Myocyte (in vitro differentiated cells): ENCODE data around the gene MPPED2. TPM values are rescaled to one million over a fixed set of nuclear protein-coding genes. Genes with fewer than 3 reads are reported as not detected.

Experiments used
- DNase-seq: peaks from one replicate; pipeline ENCODE4 v3.0.0-alpha.2; 2012; ENCODE audit warnings: low read depth
- polyA plus RNA-seq: library from polyadenylated mRNA; unstranded; fragments of >200 nt; gene quantifications from one replicate; pipeline ENCODE4 v1.2.1, GENCODE V29; 2012; ENCODE audit warnings: missing spikeins
- total RNA-seq: library from RNA; depleted of rRNA; stranded (reverse); fragments of >200 nt; gene quantifications from 2 replicates; pipeline ENCODE4 v1.2.3, GENCODE V29; 2014

The MPPED2 gene, protein sequence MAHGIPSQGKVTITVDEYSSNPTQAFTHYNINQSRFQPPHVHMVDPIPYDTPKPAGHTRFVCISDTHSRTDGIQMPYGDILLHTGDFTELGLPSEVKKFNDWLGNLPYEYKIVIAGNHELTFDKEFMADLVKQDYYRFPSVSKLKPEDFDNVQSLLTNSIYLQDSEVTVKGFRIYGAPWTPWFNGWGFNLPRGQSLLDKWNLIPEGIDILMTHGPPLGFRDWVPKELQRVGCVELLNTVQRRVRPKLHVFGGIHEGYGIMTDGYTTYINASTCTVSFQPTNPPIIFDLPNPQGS
- 0.16 and 0.51 TPM in 2 replicates for total RNA-seq
- 1.00 TPM for polyA plus RNA-seq

DNA sequence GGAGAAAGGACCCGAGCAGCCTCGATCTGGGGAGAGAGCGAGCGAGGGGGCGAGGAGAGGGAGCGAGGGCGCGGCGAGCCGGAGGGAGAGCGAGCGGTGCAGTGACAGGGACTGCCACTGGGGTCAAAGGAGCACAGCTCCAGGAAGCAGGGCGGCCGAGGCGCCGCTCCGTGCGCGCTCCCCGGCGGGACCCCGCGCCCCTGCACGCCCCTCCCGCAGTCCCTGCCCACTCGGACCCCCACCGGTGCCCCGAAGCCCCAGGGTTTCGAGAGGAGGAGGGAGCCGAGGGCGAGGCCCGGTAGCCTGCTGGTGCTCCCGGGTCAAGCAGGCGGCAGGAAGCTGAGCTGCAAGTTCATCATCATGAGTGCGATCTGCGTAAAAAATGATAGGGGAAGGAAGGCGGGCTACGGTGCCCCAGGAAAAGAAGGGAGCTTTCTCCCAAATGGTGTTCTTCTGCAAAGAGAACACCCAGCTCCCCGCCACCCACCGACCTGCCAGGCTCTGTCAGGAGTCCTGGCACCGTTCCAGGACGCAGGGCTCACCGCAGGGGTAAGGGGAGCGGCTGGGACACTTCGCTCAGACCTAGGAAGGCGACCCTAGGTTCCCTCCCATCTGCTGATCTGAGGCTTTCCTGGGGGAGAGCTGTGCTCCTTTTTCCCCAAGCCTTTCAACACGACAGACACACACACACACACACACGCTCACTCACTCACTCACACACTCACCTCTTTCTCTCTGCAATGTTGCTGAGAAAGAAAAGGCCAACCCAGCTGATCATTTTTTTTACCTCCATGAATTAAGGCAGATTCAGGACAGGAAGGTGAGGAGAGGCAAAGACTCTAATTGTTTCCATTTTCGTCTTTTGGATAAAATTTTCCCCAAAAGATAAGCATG lies at the start of gene MPPED2:
Gene MPPED2 (minus strand): TSS at position 103 of the 894 bp plus-strand sequence. CDS start 5,980 bp downstream, outside the sequence.
- DNase-seq: peak; percentile 32

DNA sequence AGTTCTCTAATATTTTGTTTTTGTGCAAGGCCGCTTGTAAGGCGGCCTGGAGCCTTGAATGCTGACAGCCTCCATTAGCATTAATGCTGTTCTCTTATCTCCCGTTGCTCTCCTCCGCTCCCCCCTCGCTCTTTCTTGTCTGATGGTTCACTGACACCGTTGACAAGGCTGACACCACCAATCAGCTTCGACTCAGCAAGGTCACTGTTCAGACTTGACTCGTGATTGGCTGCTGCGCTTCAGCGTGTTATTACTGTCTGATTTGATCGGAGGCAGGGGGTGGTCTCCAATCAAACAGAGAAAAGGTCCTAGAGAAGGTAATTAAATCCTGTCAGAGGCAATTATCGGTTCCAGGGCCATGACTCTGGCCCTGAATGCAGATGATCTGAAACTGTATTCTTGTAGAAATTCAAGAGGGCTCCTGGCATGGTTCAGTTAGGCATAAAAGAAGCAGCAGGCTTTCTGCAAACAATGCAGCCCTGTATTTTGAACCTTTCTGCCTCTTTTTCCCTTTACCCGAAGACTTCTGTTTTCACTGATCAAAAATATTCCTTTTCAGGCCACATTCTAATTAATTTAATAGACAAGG lies 49.3 kb upstream of the MPPED2 start:
- peak; percentile 21 for DNase-seq

DNA sequence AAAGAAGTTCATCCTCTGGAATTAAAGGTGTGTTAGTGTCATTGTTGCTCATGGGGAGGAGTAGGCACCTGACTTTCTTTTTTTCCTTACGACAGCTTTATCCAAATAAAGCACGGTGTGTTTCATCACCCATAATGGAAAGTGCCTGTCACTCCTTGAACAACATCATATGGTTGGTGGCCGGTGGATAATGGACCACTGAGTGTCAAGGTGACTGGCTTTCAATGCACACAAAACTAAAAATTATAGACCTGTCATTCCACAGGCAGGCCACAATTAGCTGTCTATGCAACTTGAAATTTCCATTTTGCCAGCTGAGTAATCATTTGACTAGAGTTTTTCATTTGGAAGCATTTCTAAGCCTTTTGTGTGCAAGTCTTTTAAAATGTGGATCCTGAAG lies 45.0 kb upstream of the MPPED2 start:
- DNase-seq: no peak

DNA sequence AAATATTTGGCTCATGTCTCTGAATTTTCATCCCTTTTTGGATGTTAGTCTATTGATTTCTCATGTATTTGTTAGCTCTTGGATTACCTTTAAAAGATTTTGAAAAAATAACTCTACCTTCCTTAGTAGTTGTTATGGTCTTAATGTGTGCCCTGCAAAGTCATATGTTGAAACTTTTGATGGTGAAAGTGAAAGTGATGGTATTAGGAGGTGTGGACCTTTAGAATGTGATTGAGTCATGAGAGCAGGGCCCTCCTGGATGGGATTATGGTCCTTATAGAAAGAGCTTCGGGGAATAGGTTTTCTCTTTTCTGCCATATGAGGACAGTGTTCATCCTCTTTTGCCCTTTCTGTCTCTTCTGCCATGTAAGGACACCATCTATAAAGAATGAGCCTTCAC lies 33.6 kb upstream of the MPPED2 start:
- no peak for DNase-seq

DNA sequence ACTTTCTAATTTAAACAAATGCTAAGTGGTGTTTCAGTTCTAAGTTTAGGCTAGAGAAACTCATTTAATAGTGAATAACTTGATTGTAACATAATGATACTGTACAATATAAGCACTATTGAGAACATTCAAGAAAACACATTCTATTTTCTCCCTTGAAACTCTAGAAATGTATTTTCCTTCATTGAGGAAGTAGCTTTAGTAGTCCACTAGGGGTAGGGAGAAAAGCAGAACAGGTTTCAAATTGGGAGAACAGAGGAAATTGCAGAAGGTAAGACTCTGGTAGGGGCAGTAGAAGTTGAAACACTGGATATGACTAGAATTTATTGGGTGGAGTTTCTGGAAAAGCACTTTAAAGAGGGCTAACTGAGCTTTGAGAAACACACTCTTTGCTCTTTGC lies 31.6 kb upstream of the MPPED2 start:
- DNase-seq: no peak

DNA sequence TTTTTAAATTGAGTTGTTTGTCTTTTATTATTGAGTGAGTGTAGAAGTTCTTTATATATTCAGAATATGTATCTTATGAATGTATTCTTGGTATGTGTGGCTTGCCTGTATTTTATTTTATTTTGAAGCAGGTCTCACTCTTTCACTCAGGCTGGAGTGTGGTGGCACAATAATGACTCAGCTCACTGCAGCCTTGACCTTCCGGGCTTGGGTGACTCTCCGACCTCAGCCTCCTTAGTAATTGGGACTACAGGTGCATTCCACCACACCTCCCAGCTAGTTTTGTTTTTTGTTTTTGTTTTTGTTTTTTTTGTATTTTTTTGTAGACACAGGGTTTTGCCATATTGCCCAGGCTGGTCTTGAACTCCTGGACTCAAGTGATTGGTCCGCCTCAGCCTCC lies 24.5 kb upstream of the MPPED2 start:
- no peak for DNase-seq

DNA sequence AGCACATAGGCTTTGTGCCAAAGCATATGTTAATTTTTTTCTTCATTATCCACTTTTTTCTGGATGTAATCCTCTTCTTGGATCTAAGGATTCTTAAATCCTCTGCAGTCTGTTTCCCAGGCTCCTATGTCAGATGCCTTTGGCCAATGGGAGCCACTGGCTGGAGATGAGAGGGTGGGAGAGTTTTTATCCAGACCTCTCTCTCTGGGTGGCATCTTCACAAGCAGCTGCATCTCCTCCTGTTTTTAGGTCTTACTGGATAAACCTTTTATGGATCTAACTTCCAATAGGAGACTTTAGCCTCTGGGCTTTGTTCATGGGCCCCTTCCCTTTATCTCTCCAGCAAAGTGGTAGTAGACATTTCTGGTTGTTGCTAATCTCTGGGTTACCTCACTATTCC lies 22.4 kb upstream of the MPPED2 start:
- DNase-seq: no peak

DNA sequence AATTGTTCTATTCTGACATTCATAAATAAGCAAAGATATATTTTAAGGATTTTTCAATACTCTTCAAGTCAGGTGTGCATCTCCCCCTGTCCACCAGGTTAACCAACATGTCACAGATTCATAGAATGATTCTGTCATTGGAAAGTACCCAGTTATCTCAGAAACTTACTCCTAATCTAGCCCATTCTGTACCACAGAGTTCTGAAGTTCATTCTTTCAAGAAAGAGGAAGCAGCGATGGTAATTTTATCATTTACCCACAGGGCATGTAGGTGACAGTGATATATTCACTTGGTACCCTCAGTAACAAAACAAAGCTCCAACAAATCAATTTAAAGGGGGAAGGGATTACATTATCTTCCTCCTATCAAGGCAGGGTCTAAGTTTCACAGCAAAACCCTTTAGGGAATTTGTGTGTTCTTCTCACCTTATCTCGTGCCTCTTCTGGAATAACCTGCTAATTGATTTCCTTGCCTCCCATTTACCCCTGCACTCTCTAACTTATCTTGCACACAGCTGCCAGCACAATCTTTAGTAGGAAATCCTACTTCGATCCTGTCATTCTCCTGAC lies 19.0 kb upstream of the MPPED2 start:
- no peak for DNase-seq

DNA sequence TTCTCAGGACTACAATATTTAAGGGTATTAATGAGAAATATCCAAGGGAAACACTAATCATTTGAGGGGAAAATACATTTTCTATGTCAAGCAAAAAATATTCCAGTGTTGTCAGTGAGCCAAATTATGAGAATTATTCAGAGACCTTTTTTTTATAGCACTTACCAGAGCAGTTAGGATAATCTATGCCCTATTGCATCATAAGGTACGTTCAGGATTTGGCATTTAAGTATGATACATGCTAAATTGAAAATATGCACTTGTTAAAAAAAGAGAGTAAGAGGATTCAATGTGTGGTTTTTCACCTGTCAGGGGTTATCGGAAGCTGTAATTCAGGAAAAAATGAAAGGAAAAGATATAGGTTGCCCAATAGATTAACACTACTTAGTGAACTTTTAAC lies 17.2 kb upstream of the MPPED2 start:
- no peak for DNase-seq

DNA sequence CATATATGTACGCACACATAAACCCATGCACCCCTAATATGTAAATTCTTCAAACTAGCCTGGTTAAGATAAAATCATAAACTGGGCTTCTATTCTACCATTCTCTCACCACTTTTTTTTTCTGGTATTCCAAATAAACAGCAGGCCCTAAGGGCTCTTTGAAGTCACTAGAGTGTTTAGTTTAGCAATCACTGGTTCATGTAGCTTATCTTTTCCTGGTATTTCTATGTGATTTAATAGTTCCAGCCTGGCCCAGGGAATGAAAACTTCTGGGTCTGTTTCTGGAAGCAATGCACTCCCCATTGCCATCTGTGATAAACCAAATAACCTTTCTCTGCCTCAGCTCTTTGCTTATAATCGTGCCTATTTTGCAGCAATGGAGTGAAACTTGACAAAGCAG lies 10.7 kb upstream of the MPPED2 start:
- no peak for DNase-seq

DNA sequence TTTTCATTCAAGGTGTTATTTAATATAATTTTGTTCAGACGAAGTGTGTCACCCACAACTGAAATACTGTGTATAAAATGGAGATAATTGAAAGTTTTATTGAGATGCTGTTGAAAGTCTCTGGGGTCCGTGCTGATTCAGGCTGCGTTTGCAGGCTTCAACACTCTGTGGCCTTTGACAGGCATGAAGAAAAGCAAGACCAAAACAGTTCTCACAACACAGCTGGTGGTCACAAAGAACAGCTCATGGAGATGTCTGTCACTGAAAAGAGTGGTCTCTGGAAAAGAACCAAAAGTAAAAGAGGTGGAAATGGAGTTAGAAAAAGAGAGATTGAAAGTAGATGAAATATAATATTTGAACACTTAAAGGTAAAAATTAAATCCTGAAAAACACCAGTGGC lies 9.8 kb upstream of the MPPED2 start:
- no peak for DNase-seq

DNA sequence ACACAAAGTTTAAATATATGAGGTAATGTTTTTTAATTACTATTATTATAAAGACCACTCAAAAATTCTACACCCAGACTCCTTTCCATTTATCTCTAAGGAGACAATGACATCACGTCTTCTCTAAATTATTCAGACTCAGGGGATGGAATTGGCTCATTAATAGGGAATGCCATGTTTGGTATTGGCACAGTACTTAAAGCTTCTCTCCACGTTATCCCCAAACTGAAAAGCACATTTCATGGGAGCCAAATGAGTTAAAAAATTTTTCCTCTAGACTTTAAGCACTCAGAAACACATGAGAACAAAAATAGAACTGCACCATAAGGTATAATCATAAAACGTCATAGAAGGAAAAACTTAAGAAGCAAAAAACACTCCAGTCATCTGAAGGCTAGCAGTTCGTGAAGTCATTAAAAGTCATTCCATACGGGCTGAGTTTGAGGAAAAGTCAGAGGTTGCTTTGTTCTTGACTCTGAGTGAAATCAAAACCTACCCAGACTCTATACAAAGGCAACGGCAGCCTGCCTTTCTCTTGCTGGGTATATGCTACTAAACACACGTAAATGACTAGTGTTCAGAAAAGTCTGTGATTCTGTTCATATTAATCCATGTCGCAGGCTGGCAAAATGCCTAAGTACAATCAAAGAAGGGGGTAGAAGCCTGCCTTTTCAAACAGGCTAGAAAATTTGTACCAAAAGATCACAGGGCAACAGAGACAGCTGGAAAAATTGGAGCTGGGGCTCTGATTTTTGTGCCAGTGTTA lies 8.7 kb upstream of the MPPED2 start:
- no peak for DNase-seq

DNA sequence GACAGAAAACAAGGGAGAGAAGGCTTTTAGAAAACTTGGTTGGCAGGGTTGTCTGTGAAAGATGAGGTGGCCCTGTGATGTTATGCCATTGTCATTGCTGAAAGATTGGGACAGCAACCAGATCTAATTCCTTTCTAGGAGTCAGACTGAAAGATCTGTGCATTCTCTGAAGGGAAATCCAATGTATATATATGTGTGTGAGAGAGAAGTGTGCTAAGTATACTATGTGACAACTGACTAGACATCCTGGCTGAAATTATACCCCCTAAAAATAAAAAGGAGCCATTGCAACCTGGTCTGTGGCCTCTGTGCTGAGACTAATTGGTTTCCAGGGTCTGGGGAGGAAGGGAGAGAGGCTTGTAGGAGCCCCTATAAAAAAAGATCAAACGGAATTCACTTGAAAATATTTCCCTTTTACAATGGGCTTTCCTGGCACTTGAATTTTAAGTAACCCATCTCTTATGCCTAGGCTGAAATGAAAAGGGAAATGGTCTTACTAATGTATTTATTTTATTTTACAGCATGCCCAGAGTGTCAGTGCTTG lies 1.2 kb upstream of the MPPED2 start:
- no peak for DNase-seq

DNA sequence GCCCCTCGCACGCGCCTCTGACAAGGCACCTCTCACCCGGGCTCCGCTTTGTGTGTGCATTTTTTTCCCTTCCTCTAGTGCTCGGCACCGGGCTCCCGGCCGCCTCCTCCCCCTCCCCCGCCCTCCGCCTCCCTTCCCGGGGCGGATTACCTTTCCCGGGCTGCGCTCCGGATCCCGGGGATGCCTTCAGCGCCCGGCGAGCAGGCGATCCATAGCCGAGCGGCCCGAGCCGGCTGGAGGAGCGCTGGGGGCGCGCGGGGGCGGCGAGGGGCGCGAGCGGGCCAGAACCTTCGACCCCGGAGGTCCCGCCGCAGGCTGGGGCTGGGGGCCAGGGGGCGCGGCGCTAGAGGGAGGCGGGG lies 282 bp downstream of the MPPED2 start:
- peak; percentile 8 for DNase-seq

DNA sequence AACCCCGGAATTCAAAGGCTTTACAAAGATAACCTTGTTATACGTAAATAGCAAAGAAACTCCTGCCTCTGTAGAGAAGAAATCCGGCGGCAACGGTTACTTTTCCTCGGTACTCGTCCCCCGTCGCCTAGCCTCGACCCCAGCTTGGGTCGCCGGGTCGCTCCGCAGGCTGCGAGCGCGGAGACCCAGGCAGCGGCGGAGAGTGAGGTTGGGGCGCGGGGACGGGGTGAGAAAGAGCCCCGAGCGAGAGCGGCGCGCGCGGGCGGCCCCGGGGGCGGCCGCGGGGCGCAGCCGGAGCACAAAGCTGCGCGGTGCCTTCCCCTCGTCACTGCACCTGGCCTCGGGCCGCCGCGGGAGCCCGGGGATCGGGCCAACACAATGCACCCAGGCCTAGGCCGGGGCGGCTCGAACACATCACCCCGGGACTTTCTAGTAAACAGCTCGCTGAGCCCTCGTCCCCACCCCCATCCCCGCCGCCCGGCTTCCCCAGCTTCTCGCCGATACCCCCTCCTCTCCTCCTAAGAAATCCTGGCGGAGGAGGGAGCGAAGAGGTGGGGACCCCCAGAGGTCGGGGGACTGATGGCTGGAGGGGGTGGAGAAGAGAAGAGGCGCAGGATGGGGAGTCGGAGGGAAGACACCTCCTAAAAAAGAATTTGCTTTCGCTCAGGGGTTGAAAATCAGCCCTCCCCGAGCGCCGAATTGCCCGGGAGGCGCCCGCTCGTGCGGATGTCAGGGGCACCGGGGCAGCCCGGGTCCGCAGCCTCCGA lies 845 bp downstream of the MPPED2 start:
- peak; percentile 3 for DNase-seq

DNA sequence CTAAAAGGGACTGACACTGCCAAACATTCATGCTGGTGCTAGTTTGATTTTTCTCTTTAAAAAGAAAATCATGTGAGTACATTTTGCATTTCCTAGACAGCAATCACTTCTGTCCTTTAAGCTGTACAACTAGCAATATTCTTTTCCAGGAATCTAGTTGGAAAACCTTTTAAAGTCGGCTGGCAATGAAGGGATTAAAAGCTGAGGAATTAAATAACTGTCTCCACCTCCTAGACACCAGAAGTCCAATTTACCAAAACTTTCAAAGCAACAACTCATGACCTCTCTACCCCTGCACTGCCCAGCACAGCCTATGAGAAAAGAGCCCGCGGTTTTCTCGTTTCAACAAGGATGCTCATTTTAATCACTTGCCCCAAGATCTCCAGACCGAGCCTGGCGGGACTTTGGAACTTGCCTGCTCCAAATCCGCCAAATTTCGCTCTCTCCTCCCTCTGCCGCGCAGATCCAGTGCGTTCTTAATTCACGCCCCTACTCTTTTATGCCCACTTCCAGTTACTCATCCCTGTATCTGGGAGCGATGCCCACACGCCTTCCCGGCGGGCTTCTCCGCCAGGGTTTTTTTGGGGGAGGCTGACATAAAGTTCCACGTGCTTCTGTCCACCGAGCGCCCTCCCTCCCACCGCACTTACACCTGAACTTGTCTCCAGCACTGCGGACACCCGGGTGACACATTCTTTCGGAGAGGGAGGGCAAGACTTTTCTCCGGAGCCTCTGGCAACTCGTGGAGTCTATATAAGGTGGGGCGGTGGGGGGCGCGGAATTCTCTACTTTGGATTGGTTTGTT lies 2.5 kb downstream of the MPPED2 start:
- no peak for DNase-seq

DNA sequence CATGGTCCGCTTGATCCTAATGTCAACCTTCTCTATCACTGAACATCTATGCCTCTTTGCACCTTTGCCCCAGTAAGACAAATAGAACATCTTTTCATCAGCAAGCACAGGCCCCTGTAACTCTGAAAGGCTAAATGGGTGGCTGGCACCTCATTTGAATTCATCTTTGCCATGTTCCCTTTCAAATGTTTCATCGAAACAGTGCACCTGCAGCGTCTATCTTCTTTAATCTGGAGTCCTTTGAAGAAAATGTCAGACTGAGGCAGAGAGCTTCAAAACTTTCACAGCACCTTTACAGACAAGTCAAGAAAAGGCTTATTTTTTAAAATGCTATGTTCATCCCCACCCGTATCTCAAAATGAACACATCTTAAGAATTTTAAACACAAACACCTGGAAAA lies 3.4 kb downstream of the MPPED2 start:
- DNase-seq: no peak

DNA sequence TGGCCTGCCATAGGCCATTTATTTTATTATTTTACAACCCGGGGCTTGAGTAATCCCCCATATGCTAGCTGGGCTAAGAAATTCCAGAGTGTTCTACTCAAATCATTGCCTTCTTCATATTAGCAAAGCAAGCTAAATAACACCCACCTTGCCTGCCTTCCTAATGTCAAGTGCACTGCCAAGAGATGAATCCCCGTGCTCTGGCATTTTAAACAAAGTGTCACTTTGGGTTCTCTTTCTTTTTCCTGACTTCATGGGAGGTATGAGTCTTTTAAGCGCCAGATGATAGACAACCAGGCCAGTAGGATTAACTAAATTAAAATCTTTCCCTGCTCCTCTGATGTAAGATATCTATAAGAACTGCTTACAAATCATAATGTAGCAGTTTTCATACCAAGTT lies 4.5 kb downstream of the MPPED2 start:
- no peak for DNase-seq

DNA sequence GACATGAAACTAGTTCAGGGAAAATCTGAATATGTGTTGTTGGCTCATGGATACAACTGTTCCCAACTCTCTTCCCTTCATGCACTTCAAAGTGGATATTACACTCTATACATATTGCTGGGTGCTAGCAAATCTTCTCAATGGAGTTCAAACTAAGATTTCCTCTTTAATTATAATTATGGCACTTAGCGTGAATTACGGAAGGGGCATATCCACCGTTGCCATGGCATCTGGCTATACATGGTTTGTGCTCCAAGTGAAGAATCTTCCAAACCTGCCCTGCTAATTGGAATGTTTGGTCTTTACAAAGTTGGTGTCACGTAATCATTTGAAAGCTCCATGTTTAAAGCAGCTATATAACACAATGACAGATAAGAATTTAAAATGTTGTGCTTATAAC lies 5.6 kb downstream of the MPPED2 start:
- DNase-seq: no peak
